HTR-8/SVneo (cell line): Measurements from ENCODE around the gene HMMR.
A peak's percentile ranks its signal among the peaks of the same experiment; 100 is the strongest.
"Not testable (repeated sequence)": the region's sequence is repeated elsewhere in the genome, so short reads cannot be mapped to it uniquely, and the experiment has no call there.

Source experiments
- DNase-seq: peaks from one replicate; pipeline ENCODE4 v3.0.0; 2011; ENCODE audit warnings: low spot score, mixed read lengths; ENCODE audit not compliant: insufficient read length
- FAIRE-seq: peaks from 2 replicates; lab custom pipeline; 2011; peaks lifted over from hg19 to GRCh38; lab: Jason Lieb, UNC

Gene HMMR

DNA sequence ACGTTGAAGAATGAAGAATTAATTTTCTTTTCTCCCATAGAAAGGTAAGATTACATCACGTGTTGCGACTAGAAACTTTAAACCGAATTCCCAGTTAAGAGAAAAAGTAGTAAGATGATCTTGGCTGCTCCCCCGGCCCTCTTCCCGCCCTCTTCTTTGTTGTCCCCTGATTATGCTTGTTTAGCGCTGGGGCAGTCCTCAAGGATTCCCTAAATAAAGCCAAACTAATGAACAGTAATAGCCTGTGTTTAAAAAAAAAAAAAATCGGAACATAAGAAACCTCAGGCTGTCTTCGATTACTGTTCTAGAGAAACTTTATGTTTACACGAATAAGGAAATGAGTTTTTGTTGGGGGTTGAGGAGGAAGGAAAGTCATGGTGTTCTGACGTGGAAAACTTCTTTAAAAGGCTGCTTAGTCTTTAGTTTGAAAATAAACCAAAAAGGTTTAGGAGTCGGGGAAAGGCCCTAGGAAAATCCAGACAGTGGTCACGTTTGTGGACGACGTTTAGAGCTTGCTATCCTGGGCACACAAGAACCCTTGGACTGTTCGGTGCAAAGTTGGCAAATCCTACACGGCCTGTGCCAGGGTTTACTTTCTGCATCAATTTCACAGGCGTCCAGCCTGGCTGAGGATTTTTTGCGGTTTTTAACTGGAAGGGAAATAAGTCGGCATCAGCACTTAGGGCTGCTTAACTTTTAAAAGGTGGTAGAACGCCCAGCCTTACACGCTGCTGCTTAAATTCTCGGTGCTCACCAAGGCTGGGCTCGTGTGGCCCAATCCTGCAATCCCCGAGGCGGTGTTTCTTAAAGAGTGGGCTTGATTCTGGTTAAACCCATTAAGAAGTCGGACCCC is 43.9 kb downstream of the HMMR start:
- FAIRE-seq (no peak), DNase-seq (no peak)

GRCh38 chr5:163505049-163505367 is 44.6 kb downstream of the HMMR start:
- DNase-seq (no peak), FAIRE-seq (no peak)

- peak; percentile 87 for DNase-seq
- FAIRE-seq = peak; percentile 82
Measured at GRCh38 chr5:163505368-163506094, 45.1 kb downstream of the HMMR start, which contains the start of gene MAT2B. MAT2B (plus strand) TSS chr5:163505619; CDS start chr5:163505687, 68 bp downstream.

- DNase-seq (no peak), FAIRE-seq (no peak)
Measured at GRCh38 chr5:163506095-163506457, 45.6 kb downstream of the HMMR start.

GRCh38 chr5:163506726-163507125 is 46.3 kb downstream of the HMMR start:
- FAIRE-seq (no peak), DNase-seq (no peak)

GRCh38 chr5:163508753-163509152 is 48.3 kb downstream of the HMMR start:
- no peak for DNase-seq
- FAIRE-seq = no peak

DNA sequence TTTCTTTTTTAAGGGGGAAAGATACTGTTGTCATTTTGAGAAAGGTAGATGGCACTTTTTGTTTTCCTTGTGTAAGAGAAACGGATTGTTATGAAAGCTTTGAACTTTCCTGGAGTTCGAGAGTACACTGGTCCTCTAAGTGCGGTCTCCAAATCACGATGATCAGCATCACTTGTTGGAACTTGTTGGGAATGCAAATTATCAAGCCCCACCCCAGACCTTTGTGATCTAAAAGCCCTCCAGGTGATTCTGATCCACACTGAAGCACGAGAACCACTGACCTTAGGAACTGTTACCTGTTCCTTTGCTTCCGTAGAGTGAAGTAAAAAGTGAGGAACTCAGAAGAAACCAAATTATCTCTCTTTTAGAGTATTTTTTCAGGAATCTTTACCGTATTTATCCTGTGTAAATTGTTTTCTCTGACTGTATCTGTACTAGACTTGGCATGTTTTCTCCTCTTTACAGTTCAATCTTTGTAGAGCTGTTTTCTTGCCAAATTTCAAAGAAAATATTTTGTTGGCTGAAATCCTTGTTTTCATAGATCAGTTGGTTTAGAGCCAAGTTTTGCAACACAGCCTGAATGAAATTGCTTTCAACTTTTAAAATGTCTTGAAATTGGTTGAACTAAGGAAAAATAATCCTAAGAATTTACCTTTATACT is 49.0 kb downstream of the HMMR start:
- FAIRE-seq = no peak
- DNase-seq = no peak

DNA sequence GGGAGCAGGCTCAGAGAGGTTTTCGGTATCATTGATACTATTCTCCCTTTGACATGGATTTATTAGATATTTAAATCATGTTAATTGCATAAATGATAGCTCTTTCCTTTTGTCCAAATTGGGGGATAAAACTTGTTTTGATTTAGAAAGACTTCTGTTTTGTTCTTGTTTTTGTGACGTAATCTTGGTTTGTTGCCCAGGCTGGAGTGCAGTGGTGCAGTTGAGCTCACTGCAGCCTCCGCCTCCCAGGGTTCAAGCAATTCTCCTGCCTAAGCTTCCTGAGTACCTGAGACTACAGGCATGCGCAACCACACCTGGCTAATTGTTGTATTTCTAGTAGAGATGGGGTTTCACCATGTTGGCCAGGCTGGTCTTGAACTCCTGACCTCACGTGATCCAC is 52.1 kb downstream of the HMMR start:
- FAIRE-seq (no peak), DNase-seq (no peak)

- DNase-seq (no peak), FAIRE-seq (no peak)
Measured at GRCh38 chr5:163525096-163525495, 64.7 kb downstream of the HMMR start.

GRCh38 chr5:163529698-163530097 is 69.3 kb downstream of the HMMR start:
- DNase-seq = no peak
- FAIRE-seq = no peak

DNA sequence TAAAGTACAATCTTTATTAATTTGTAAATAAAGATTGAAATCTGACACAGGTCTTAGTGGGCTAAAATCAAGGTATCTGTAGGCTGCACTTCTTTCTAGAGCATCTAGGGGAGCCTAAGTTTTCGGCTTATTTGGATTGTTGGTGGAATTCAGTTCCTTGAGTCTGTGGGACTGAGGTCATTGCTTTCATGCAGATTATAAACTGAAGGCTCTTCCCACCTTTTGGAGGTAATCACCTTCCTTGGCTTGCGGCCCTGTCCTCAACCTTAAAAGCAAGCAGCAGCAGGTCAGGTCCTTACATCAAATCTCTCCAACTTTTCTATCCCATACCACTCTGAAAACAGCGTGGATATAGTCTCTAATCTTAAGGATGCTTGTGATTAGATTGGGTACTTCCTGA is 70.8 kb downstream of the HMMR start:
- no peak for FAIRE-seq

DNA sequence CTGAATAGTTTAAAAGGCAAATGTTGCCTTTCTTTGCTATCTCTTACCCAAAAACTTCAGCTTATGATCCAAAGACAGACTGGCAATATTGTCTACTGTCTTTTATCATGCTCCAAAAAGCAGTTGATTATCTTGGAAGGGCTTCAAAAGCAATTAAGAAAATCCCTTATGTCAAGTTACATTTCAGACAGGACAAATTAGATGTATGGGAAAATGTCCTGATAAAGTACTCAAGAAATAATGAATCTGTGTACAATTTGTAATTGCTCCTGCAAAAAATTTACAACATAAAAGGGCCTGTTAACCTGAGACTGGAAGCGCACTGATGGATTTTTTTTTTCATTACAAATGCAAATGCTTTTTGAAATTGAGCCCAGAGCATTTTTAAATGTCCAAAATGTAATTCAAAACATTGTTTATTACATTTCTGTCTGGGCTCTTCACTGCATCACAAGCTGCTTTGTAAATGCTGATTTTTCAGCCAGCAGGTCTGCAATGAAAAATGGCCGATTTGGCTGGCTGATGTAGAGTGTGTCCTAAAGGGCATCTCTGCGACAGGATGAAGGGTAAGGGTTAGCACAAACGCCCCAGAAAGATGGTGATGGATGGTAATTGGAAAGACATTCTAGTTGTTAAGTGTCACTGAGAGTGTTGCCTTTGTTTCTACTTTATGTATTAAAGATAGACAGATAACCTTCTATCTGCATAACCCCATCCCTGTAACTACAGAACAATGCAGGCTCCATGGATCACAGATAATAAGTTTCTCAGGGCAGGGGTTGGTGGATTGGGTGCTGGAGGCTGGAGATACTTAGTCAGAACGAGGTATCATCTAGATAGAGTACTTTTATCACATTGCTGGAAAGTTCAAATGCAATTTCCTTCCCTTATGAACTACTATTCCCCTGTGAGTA is 72.0 kb downstream of the HMMR start:
- FAIRE-seq (no peak), DNase-seq (no peak)

More for the DNA sequence above, 70.8 kb downstream of the HMMR start:
- no peak for DNase-seq

DNA sequence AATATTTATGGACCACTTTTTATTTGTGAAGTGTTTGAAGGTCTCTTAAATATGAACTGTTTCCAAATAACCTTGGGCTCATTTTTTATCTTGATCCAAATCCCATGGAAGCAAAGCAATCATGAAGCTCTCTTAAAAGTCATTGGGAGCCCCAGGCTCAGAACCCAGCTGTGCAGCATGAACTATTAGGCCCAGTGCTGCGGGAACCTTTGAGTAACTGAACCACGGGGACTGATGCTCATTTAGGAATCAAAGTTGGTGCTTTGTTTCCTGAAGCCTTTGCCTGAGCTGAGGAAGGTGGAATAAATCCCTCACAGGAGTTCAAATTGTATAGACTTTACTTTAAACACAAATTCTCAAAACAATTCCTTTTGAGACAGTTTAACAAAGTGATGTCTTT is 72.8 kb downstream of the HMMR start:
- FAIRE-seq (no peak), DNase-seq (no peak)

DNA sequence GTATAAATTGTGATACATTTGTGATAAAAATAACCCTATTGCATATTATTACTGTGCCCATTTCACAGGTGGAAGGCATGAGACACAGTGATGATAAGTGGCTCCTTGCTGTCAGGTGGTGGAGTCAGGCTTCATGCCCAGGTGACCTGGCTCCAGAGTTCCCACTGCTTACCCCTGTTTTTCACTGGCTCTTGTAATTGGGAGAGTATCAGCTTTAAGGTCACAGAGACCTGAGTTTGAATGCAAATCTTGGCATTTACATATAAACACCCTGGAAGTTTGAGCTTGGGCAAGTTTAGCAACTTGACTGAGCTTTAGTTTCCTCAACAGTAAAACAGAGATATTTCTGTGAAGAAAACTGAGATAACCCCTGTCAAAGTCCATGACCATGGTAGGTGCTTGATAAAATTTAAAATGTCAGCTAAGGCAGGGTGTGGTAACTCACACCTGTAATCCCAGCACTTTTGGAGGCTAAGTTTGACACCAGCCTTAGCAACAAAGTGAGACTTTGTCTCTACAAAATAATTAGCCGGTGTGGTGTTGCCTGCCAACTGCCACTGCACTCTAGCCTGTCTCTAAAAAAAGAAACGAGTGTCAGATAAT is 74.2 kb downstream of the HMMR start:
- FAIRE-seq (no peak), DNase-seq (no peak)

- DNase-seq = no peak
- FAIRE-seq = no peak
Measured at GRCh38 chr5:163535290-163535689, 74.9 kb downstream of the HMMR start.

DNA sequence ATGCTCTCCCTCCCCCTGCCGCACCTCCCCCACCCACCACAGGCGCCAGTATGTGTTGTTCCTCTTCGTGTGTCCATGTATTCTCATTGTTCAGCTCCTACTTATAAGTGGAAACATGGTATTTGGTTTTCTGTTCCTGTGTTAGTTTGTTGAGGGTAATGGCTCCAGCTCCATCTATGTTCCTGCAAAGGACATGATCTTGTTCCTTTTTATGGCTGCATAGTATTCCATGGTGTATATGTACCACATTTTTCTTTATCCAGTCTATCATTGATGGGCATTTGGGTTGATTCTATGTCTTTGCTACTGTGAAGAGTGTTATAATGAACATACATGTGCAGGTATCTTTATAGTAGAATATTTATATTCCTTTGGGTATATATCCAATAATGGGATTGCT is 76.0 kb downstream of the HMMR start:
- not testable (repeated sequence) for FAIRE-seq, DNase-seq

- no peak for FAIRE-seq
- DNase-seq = no peak
Measured at GRCh38 chr5:163540696-163541095, 80.3 kb downstream of the HMMR start.
